ENCODE measurements around the gene TOP2B.

The TOP2B gene

DNA sequence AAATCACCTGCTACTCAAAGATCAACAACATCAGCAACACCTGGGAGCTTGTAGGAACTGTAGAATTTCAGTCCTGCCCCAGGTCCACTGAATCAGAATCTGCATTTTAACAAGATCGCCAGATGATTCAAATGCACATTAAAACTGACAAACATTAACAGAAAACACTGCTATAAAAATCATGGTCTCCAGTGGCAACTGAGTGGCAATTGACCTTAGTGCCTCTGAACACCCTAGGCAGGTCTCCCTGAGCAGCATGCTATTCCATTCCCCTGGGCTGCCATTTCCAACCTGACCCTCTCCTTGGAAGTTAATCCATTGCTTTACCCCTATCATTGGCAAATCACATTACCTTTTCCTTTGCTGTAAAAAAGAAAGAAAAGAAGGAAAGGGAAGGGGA is 23.0 kb upstream of the TOP2B start:
- H3K4me3 ChIP-seq (ENCODE audit: control insufficient read depth, low read depth, low read length), result no peak overlapping the region
- TF ChIP-seq, protein P1, sequence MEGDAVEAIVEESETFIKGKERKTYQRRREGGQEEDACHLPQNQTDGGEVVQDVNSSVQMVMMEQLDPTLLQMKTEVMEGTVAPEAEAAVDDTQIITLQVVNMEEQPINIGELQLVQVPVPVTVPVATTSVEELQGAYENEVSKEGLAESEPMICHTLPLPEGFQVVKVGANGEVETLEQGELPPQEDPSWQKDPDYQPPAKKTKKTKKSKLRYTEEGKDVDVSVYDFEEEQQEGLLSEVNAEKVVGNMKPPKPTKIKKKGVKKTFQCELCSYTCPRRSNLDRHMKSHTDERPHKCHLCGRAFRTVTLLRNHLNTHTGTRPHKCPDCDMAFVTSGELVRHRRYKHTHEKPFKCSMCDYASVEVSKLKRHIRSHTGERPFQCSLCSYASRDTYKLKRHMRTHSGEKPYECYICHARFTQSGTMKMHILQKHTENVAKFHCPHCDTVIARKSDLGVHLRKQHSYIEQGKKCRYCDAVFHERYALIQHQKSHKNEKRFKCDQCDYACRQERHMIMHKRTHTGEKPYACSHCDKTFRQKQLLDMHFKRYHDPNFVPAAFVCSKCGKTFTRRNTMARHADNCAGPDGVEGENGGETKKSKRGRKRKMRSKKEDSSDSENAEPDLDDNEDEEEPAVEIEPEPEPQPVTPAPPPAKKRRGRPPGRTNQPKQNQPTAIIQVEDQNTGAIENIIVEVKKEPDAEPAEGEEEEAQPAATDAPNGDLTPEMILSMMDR (IDR thresholded peaks at IDR 0.05; ENCODE audit: control insufficient read depth, insufficient read depth, low read depth, low read length, missing control alignments), result no peak
- DNase-seq (ENCODE audit: low read depth), result no peak

DNA sequence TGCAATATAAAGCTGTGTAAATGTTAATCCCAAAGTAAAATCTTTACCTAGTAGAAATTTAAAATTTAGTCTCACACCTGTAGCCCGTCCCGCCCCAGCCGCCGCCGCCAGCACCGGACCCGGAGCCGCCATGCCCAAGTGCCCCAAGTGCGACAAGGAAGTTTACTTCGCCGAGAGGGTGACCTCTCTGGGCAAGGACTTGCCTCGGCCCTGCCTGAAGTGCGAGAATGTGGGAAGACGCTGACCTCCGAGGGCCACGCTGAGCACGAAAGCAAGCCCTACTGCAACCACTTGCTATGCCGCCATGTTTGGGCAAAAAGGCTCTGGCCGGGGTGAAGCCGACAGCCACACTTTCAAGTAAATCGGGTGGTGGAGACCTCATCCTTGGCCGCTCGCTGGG is 22.1 kb upstream of the TOP2B start:
- H3K4me3 ChIP-seq (ENCODE audit: control insufficient read depth, low read depth, low read length), result no peak overlapping the region
- DNase-seq (ENCODE audit: low read depth), result no peak
- TF ChIP-seq, protein P1 (IDR thresholded peaks at IDR 0.05; ENCODE audit: control insufficient read depth, insufficient read depth, low read depth, low read length, missing control alignments), result no peak

DNA sequence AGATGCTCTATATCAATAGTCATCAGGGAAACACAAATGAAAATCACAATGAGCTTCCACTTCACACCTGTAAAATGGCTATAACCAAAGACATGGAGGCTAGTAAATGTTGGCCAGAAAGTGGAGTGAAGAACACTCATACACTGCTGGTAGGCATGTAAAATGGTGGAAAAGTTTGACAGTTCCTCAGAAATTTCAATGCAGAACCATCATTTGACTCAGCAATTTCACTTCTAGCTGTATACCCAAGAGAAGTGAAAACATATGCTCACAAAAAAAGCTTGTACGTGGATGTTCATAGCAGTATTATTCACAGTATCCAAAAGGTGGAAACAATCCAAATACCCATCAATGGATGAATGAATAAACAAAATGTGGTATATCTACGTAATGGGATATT is 19.2 kb upstream of the TOP2B start:
- no peak overlapping the region for H3K4me3 ChIP-seq (ENCODE audit: control insufficient read depth, low read depth, low read length)
- DNase-seq (ENCODE audit: low read depth), result no peak
- TF ChIP-seq, protein P1 (IDR thresholded peaks at IDR 0.05; ENCODE audit: control insufficient read depth, insufficient read depth, low read depth, low read length, missing control alignments), result no peak

DNA sequence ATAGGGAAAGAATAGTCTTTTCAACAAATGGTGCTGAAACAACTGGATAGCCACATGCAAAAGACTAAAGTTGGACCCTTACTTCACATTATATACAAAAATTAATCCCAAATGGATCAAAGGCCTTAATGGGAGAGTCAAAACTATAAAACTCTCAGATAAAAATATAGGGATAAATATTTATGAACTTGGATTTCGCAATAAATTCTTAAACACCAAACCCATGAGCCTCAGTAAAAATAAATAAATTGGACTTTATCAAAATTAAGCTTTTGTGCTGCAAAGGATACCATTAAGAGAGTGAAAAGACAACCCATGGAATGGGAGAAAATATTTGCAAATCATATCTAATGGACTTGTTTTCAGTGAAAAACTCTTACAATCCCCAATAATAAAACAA is 18.7 kb upstream of the TOP2B start:
- TF ChIP-seq, protein P1 (IDR thresholded peaks at IDR 0.05; ENCODE audit: control insufficient read depth, insufficient read depth, low read depth, low read length, missing control alignments), result no peak
- no peak for DNase-seq (ENCODE audit: low read depth)
- no peak overlapping the region for H3K4me3 ChIP-seq (ENCODE audit: control insufficient read depth, low read depth, low read length)

DNA sequence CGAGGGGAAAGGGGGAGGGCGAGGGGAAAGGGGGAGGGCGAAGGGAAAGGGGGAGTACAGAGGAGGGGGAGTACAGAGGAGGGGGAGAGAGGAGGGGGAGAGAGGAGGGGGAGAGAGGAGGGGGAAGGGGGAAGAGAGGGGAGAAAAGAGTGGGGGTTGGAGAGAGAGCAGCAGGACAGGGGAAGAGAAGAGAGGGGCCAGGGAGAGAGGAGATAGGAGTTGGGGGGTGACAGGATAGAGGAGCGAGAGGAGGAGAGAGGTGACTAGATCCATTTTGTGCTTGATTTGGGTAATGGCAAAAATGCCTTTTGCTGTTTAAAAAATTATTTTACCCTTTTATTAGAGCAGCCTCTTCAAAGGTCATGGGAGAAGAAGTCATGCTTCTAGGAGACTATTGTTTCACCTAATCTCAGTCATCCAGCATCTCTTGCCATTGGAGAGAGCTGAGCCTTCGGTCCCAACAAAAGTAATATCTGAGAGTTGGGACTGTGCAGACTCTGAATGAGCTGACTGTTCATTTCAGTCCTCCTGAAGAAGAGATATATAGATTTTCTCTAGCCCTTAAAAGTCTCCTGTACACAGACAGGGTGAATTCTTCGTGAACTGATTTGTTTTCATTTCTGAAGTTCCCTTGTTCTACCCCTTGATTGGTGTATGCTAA is 15.1 kb upstream of the TOP2B start:
- DNase-seq (ENCODE audit: low read depth), result no peak
- TF ChIP-seq, protein P1 (IDR thresholded peaks at IDR 0.05; ENCODE audit: control insufficient read depth, insufficient read depth, low read depth, low read length, missing control alignments), result no peak
- no peak overlapping the region for H3K4me3 ChIP-seq (ENCODE audit: control insufficient read depth, low read depth, low read length)

DNA sequence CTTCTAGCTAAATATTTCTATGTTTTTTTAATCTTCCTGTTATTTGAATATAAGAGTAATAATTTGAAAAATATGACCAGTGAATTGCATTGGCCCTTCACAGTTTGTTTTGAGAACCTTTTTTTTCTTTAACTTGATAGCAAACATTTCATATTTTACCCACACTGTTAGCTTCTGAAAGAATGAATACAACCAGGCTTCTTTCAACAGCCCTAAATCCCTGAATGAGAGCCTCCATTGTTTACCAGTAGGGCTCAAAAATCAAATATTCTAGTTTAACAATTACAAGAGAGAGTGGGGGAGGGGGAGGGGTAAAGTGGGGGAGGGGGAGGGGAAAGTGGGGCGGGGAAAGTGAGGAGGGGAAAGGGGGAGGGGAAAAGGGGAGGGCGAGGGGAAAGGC is 14.5 kb upstream of the TOP2B start:
- H3K4me3 ChIP-seq (ENCODE audit: control insufficient read depth, low read depth, low read length), result no peak overlapping the region
- DNase-seq (ENCODE audit: low read depth), result no peak
- TF ChIP-seq, protein P1 (IDR thresholded peaks at IDR 0.05; ENCODE audit: control insufficient read depth, insufficient read depth, low read depth, low read length, missing control alignments), result no peak
